NCI-H146 (cell line): ENCODE data around the gene DEFB125.
A peak's percentile ranks its signal among the peaks of the same experiment; 100 is the strongest.
"Not testable (repeated sequence)": the region's sequence is repeated elsewhere in the genome, so short reads cannot be mapped to it uniquely, and the experiment has no call there.

Experiments
- DNase-seq: peaks from one replicate; lab custom pipeline; 2025; lab: John Stamatoyannopoulos, UW

Gene DEFB125

GRCh38 chr20:87401-87800 lies at the start of gene DEFB125:
TSS of gene DEFB125 (plus strand) at chr20:87672. CDS start at chr20:87710, 38 bp downstream.
- no peak for DNase-seq

GRCh38 chr20:60035-60918 lies 27.2 kb upstream of the DEFB125 start:
- no peak for DNase-seq

GRCh38 chr20:61230-61629 lies 26.2 kb upstream of the DEFB125 start:
- no peak for DNase-seq

GRCh38 chr20:61757-62156 lies 25.7 kb upstream of the DEFB125 start:
- no peak for DNase-seq

GRCh38 chr20:62487-62886 lies 25.0 kb upstream of the DEFB125 start:
- DNase-seq: no peak

- no peak for DNase-seq
Observed at GRCh38 chr20:64026-64603, 23.4 kb upstream of the DEFB125 start.

GRCh38 chr20:64766-65322 lies 22.6 kb upstream of the DEFB125 start:
- DNase-seq: no peak

- no peak for DNase-seq
Observed at GRCh38 chr20:77231-77630, 10.2 kb upstream of the DEFB125 start.

GRCh38 chr20:78338-78737 lies 9.1 kb upstream of the DEFB125 start:
- no peak for DNase-seq

GRCh38 chr20:79565-79964 lies 7.9 kb upstream of the DEFB125 start:
- DNase-seq: no peak

GRCh38 chr20:90651-91050 lies 3.2 kb downstream of the DEFB125 start:
- DNase-seq: no peak

GRCh38 chr20:93641-94040 lies 6.2 kb downstream of the DEFB125 start:
- DNase-seq: no peak

- DNase-seq: no peak
Observed at GRCh38 chr20:95215-95614, 7.7 kb downstream of the DEFB125 start.

GRCh38 chr20:97691-98090 lies 10.2 kb downstream of the DEFB125 start:
- DNase-seq: not testable (repeated sequence)

- DNase-seq: no peak
Observed at GRCh38 chr20:101975-102374, 14.5 kb downstream of the DEFB125 start.

GRCh38 chr20:103456-103855 lies 16.0 kb downstream of the DEFB125 start:
- no peak for DNase-seq

- no peak for DNase-seq
Observed at GRCh38 chr20:112396-112795, 24.9 kb downstream of the DEFB125 start.

GRCh38 chr20:117518-117917 lies 30.0 kb downstream of the DEFB125 start:
- no peak for DNase-seq

GRCh38 chr20:129786-130323 lies 42.4 kb downstream of the DEFB125 start:
- DNase-seq: peak; percentile 22

- no peak for DNase-seq
Observed at GRCh38 chr20:137668-138490, 50.4 kb downstream of the DEFB125 start.

GRCh38 chr20:142290-142689 lies 54.8 kb downstream of the DEFB125 start, which contains the start of gene DEFB126:
TSS of gene DEFB126 (plus strand) at chr20:142590. CDS start at chr20:142629, 39 bp downstream.
- no peak for DNase-seq

GRCh38 chr20:145877-146276 lies 58.4 kb downstream of the DEFB125 start:
- no peak for DNase-seq
